Endodermal cell (in vitro differentiated cells): ENCODE data around the gene INKA1. TPM values are rescaled to one million over a fixed set of nuclear protein-coding genes. Genes with fewer than 3 reads are reported as not detected.

ENCODE experiments used
- DNase-seq: peaks from one replicate; pipeline ENCODE4 v3.0.0-alpha.2; 2017
- H3K27ac ChIP-seq: 2 replicates; pipeline ENCODE4 v1.5.1; 2013; ENCODE audit warnings: mild to moderate bottlenecking, low read depth, low read length, moderate library complexity
- H3K27me3 ChIP-seq: 2 replicates; pipeline ENCODE4 v1.6.1; 2013; ENCODE audit warnings: mild to moderate bottlenecking, low read length, moderate library complexity; ENCODE audit not compliant: insufficient read depth, control insufficient read depth, poor library complexity, severe bottlenecking
- H3K36me3 ChIP-seq: 2 replicates; pipeline ENCODE4 v1.7.0; 2013; ENCODE audit warnings: mild to moderate bottlenecking, low read length, moderate library complexity; ENCODE audit not compliant: control insufficient read depth, insufficient read depth
- H3K4me1 ChIP-seq: one replicate; pipeline ENCODE4 v1.7.0; 2013; ENCODE audit warnings: low read length; ENCODE audit not compliant: control insufficient read depth, insufficient read depth
- H3K4me3 ChIP-seq: 2 replicates; pipeline ENCODE4 v1.5.1; 2013; ENCODE audit warnings: mild to moderate bottlenecking, low read length, moderate library complexity
- H3K9ac ChIP-seq: 2 replicates; pipeline ENCODE4 v1.6.1; 2013; ENCODE audit warnings: mild to moderate bottlenecking, low read length, moderate library complexity; ENCODE audit not compliant: poor library complexity, severe bottlenecking; ENCODE audit errors: extremely low read depth
- H3K9me3 ChIP-seq: 2 replicates; pipeline ENCODE4 v1.6.1; 2013; ENCODE audit warnings: mild to moderate bottlenecking, low read length, moderate library complexity; ENCODE audit not compliant: control insufficient read depth
- H3K27ac Mint-ChIP-seq: 2 replicates; pipeline ENCODE4 v1.8.0; 2020; ENCODE audit warnings: mixed read lengths
- H3K27me3 Mint-ChIP-seq: 2 replicates; pipeline ENCODE4 v1.8.0; 2021; ENCODE audit warnings: mild to moderate bottlenecking, mixed read lengths; ENCODE audit not compliant: insufficient read depth
- H3K36me3 Mint-ChIP-seq: 2 replicates; pipeline ENCODE4 v1.8.0; 2020; ENCODE audit warnings: low read depth, mixed read lengths
- H3K4me1 Mint-ChIP-seq: 2 replicates; pipeline ENCODE4 v1.8.0; 2020; ENCODE audit warnings: mixed read lengths
- H3K4me3 Mint-ChIP-seq: 2 replicates; pipeline ENCODE4 v1.8.0; 2020; ENCODE audit warnings: mild to moderate bottlenecking, moderate library complexity, mixed read lengths
- H3K9me3 Mint-ChIP-seq: 2 replicates; pipeline ENCODE4 v1.8.0; 2020; ENCODE audit warnings: mild to moderate bottlenecking, mixed read lengths
- whole genome bisulfite sequencing, 2 experiments: methylation state at CpG; one replicate each; pipeline versions ENCODE4 v1.1.5 to v1.1.7; 2013; ENCODE audit warnings: missing lambda C conversion rate in 2 of 2, mixed read lengths in 1 of 2; ENCODE audit not compliant: insufficient coverage in 1 of 2, insufficient read length in 1 of 2; 5-methylcytosine and 5-hydroxymethylcytosine counted together
- total RNA-seq, 2 donors: library from RNA; stranded (reverse); fragmentation: NEBNext Ultra II Directional in 1 of 2; extraction: Animal tissue kit (Norgen Biotek cat#: 25700) in 1 of 2; gene quantifications; 2 replicates in 1 of 2; 3 replicates in 1 of 2; pipeline ENCODE4 v1.2.1, GENCODE V29; 2021
- TF ChIP-seq, protein P1 (sequence below): fragments of 200-600 bp; sonication (generic); conservative IDR thresholded peaks from 2 replicates; pipeline ENCODE4 v1.5.0; 2021; ENCODE audit warnings: antibody characterized with exemption, mild to moderate bottlenecking

INKA1 gene
- total RNA-seq, 2 donors from 2014 or later = not detected

DNA sequence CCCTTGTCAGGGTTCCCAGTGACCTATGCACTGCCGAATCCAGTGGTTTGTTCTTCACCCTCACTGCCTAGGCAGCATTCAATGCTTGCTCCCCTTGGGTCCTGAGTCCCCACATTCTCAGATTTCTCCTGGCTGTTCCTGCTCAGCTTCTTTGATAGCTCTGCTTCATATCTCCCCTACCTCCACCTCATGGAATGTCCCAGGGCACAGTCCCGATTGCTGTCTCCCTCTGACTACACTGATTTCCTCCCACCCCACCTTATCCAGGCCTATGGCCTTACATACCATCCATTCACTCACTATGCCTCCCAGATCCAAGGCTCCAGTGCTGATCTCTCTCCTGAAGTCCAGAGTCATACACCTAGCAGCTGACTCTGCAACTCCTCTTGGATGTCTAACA is 1.9 kb upstream of the INKA1 start:
- Histone ChIP-seq H3K27me3 (peaks cover 50% of the 10 kb centered on the region), H3K36me3 (no peaks in the 10 kb centered on the region), H3K9me3 (no peaks in the 10 kb centered on the region), H3K27ac (no peak overlapping the region), H3K4me1 (no peaks in the 10 kb centered on the region), H3K9ac (no peak overlapping the region), H3K4me3 (no peak overlapping the region)
- TF ChIP-seq, protein P1, sequence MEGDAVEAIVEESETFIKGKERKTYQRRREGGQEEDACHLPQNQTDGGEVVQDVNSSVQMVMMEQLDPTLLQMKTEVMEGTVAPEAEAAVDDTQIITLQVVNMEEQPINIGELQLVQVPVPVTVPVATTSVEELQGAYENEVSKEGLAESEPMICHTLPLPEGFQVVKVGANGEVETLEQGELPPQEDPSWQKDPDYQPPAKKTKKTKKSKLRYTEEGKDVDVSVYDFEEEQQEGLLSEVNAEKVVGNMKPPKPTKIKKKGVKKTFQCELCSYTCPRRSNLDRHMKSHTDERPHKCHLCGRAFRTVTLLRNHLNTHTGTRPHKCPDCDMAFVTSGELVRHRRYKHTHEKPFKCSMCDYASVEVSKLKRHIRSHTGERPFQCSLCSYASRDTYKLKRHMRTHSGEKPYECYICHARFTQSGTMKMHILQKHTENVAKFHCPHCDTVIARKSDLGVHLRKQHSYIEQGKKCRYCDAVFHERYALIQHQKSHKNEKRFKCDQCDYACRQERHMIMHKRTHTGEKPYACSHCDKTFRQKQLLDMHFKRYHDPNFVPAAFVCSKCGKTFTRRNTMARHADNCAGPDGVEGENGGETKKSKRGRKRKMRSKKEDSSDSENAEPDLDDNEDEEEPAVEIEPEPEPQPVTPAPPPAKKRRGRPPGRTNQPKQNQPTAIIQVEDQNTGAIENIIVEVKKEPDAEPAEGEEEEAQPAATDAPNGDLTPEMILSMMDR = no peak
- H3K4me1 Mint-ChIP-seq = peaks cover 11% of the 10 kb centered on the region
- 86 to 91% methylated on average over 2 of the region's 2 CpGs for WGBS, 2 experiments
- no peak overlapping the region for H3K27ac Mint-ChIP-seq
- H3K9me3 Mint-ChIP-seq = no peaks in the 10 kb centered on the region
- H3K27me3 Mint-ChIP-seq = peaks cover 59% of the 10 kb centered on the region
- no peak overlapping the region for H3K4me3 Mint-ChIP-seq
- DNase-seq = no peak
- no peaks in the 10 kb centered on the region for H3K36me3 Mint-ChIP-seq

DNA sequence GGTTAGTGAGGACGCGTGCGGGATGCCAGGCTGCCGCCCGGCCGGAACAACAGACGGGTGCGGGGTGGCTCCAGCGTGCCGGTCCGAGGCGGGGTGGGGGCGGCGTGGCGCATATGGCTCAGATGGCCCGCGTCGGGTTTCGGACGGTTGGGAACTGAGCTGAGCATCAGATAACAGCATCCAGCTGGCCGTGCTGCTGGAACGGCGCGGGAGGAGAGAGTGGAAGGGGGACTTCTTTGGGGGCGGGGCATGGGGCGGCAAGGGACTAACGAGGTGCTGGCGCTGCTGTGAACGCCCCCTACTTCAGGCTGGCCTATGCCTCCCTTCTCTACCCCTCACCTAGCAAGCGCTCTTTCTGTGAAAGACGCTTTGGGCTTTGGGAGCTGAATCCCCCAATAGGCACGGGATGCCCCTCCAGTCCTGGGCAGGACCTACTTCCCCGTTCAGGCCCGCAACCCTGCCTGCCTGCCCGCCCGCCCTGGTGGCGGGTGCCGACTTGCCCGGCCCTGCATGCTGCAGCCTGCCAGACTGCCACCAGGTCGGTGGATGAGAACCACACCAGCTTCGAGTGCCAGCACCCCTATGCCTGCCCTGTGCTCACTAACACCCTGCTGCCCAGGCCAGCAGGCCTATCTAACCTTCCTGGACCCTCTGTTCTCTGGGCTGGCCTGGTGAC is 542 bp downstream of the INKA1 start:
- Histone ChIP-seq H3K9ac (no peak overlapping the region), H3K36me3 (no peaks in the 10 kb centered on the region), H3K9me3 (no peaks in the 10 kb centered on the region), H3K4me1 (no peaks in the 10 kb centered on the region), H3K4me3 (peak overlapping the region; percentile 82), H3K27me3 (peaks cover 50% of the 10 kb centered on the region), H3K27ac (peak overlapping the region; percentile 68)
- H3K36me3 Mint-ChIP-seq = no peaks in the 10 kb centered on the region
- peak overlapping the region; percentile 71 for H3K4me3 Mint-ChIP-seq
- no peak for DNase-seq
- no peaks in the 10 kb centered on the region for H3K9me3 Mint-ChIP-seq
- peaks cover 57% of the 10 kb centered on the region for H3K27me3 Mint-ChIP-seq
- TF ChIP-seq, protein P1 = peak; percentile 35
- peaks cover 11% of the 10 kb centered on the region for H3K4me1 Mint-ChIP-seq
- WGBS, 2 experiments = 20 to 21% methylated on average over 23 to 41 of the region's 41 CpGs
- H3K27ac Mint-ChIP-seq = no peak overlapping the region

DNA sequence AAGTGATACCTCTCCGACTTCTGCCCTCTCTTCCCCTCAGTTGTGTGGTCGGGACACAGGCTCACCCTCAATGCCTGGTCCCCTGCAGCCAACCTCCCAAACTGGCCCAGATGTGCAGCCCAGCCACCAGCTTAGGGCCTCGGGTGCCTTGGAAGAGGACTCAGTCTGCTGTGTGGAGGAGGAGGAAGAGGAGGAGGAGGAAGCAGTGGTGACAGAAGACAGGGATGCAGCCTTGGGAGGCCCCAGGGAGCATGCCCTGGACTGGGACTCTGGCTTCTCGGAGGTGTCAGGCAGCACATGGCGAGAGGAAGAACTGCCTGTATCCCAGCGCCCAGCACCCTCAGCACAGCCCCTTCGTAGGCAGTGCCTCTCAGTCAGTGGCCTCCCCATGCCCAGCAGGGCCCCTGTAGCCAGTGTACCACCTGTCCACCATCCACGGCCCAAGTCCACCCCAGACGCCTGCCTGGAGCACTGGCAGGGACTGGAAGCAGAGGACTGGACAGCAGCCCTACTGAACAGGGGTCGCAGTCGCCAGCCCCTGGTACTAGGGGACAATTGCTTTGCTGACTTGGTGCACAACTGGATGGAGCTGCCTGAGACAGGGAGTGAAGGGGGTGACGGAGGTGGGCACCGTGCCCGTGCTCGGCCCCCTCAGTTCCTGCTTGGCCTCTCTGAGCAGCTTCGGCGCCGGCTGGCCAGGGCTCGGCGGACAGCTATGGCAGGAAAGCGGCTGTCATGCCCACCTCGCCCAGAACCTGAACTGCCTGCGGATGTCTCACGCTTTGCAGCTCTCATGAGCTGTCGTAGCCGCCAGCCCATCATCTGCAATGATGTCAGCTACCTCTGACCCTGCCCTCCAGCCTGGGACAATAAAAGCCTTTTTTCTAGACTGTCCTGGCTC is 1.3 kb downstream of the INKA1 start:
- Mint-ChIP-seq H3K4me1 (peaks cover 11% of the 10 kb centered on the region), H3K9me3 (no peaks in the 10 kb centered on the region), H3K27me3 (peaks cover 49% of the 10 kb centered on the region), H3K4me3 (no peak overlapping the region), H3K27ac (no peak overlapping the region), H3K36me3 (no peaks in the 10 kb centered on the region)
- DNase-seq = no peak
- WGBS, 2 experiments = 92 to 93% methylated on average over 22 to 26 of the region's 26 CpGs
- Histone ChIP-seq H3K4me1 (no peaks in the 10 kb centered on the region), H3K27me3 (peaks cover 50% of the 10 kb centered on the region), H3K27ac (no peak overlapping the region), H3K36me3 (no peaks in the 10 kb centered on the region), H3K4me3 (no peak overlapping the region), H3K9me3 (no peaks in the 10 kb centered on the region), H3K9ac (no peak overlapping the region)
- TF ChIP-seq, protein P1 = no peak
